Adipocyte (in vitro differentiated cells): ENCODE data around the gene LRIF1.

Experiments used
- DNase-seq: peaks from one replicate; pipeline ENCODE4 v3.0.0-alpha.2; 2015; ENCODE audit warnings: low read depth
- H3K27me3 ChIP-seq: replicated peaks from 2 replicates; pipeline ENCODE4 v1.7.0; 2013; ENCODE audit warnings: mild to moderate bottlenecking, low read length, moderate library complexity; ENCODE audit not compliant: control insufficient read depth, insufficient read depth
- H3K36me3 ChIP-seq: 2 replicates; pipeline ENCODE4 v1.7.0; 2013; ENCODE audit warnings: low read length, mild to moderate bottlenecking, moderate library complexity; ENCODE audit not compliant: control insufficient read depth, insufficient read depth, severe bottlenecking
- H3K4me1 ChIP-seq: 2 replicates; pipeline ENCODE4 v1.7.0; 2013; ENCODE audit warnings: mild to moderate bottlenecking, low read length, moderate library complexity; ENCODE audit not compliant: control insufficient read depth, insufficient read depth
- H3K4me3 ChIP-seq: 2 replicates; pipeline ENCODE4 v1.7.0; 2013; ENCODE audit warnings: mild to moderate bottlenecking, low read length, moderate library complexity
- H3K9ac ChIP-seq: 2 replicates; pipeline ENCODE4 v1.7.0; 2013; ENCODE audit warnings: mild to moderate bottlenecking, low read length, moderate library complexity
- H3K9me3 ChIP-seq: 2 replicates; pipeline ENCODE4 v1.7.0; 2013; ENCODE audit warnings: mild to moderate bottlenecking, low read length, moderate library complexity; ENCODE audit not compliant: control insufficient read depth

LRIF1 gene

GRCh38 chr1:110914676-110915075, 49.0 kb downstream of the LRIF1 start:
- H3K27me3 ChIP-seq: no peaks in the 10 kb centered on the region
- H3K4me1 ChIP-seq: no peaks in the 10 kb centered on the region
- no peak overlapping the region for H3K9ac ChIP-seq
- no peak for DNase-seq
- no peak overlapping the region for H3K4me3 ChIP-seq
- no peaks in the 10 kb centered on the region for H3K36me3 ChIP-seq
- peaks cover 7% of the 10 kb centered on the region for H3K9me3 ChIP-seq

- H3K4me1 ChIP-seq: no peaks in the 10 kb centered on the region
- H3K27me3 ChIP-seq: no peaks in the 10 kb centered on the region
- H3K9me3 ChIP-seq: peaks cover 7% of the 10 kb centered on the region
- H3K36me3 ChIP-seq: no peaks in the 10 kb centered on the region
- no peak for DNase-seq
- H3K9ac ChIP-seq: no peak overlapping the region
- no peak overlapping the region for H3K4me3 ChIP-seq
Observed at GRCh38 chr1:110912784-110913183, 50.9 kb downstream of the LRIF1 start.

GRCh38 chr1:110903853-110904500, 59.7 kb downstream of the LRIF1 start:
- H3K9ac ChIP-seq: no peak overlapping the region
- H3K4me3 ChIP-seq: no peak overlapping the region
- H3K36me3 ChIP-seq: no peaks in the 10 kb centered on the region
- H3K9me3 ChIP-seq: no peaks in the 10 kb centered on the region
- H3K27me3 ChIP-seq: no peaks in the 10 kb centered on the region
- DNase-seq: no peak
- no peaks in the 10 kb centered on the region for H3K4me1 ChIP-seq

GRCh38 chr1:110902820-110903463, 60.8 kb downstream of the LRIF1 start:
- H3K9me3 ChIP-seq: no peaks in the 10 kb centered on the region
- no peaks in the 10 kb centered on the region for H3K27me3 ChIP-seq
- H3K36me3 ChIP-seq: no peaks in the 10 kb centered on the region
- no peak overlapping the region for H3K4me3 ChIP-seq
- H3K4me1 ChIP-seq: no peaks in the 10 kb centered on the region
- no peak overlapping the region for H3K9ac ChIP-seq
- DNase-seq: no peak

- no peaks in the 10 kb centered on the region for H3K27me3 ChIP-seq
- H3K4me1 ChIP-seq: no peaks in the 10 kb centered on the region
- no peaks in the 10 kb centered on the region for H3K36me3 ChIP-seq
- no peaks in the 10 kb centered on the region for H3K9me3 ChIP-seq
- H3K4me3 ChIP-seq: no peak overlapping the region
- DNase-seq: no peak
- no peak overlapping the region for H3K9ac ChIP-seq
Observed at GRCh38 chr1:110899458-110899843, 64.3 kb downstream of the LRIF1 start.

GRCh38 chr1:110898734-110899457, 64.8 kb downstream of the LRIF1 start:
- H3K4me3 ChIP-seq: no peak overlapping the region
- DNase-seq: no peak

GRCh38 chr1:110897681-110898080, 66.0 kb downstream of the LRIF1 start:
- Histone ChIP-seq H3K4me3 (no peak overlapping the region), H3K4me1 (no peaks in the 10 kb centered on the region), H3K36me3 (no peaks in the 10 kb centered on the region), H3K9ac (no peak overlapping the region), H3K9me3 (no peaks in the 10 kb centered on the region), H3K27me3 (no peaks in the 10 kb centered on the region)
- no peak for DNase-seq

More at GRCh38 chr1:110898734-110899457, 64.8 kb downstream of the LRIF1 start:
- H3K9ac ChIP-seq: no peak overlapping the region
- H3K4me1 ChIP-seq: no peaks in the 10 kb centered on the region
- H3K9me3 ChIP-seq: no peaks in the 10 kb centered on the region
- no peaks in the 10 kb centered on the region for H3K27me3 ChIP-seq
- no peaks in the 10 kb centered on the region for H3K36me3 ChIP-seq
